AG09309 (cell line): ENCODE data around the gene ABHD11.
"Not testable (repeated sequence)": the region's sequence is repeated elsewhere in the genome, so short reads cannot be mapped to it uniquely, and the experiment has no call there.

Experiments
- DNase-seq: peaks from one replicate; pipeline ENCODE4 v3.0.0-alpha.2; 2010; ENCODE audit warnings: low read depth
- H3K4me3 ChIP-seq: 2 replicates; pipeline ENCODE4 v1.5.1; 2011; ENCODE audit warnings: mild to moderate bottlenecking, low read depth, low read length, moderate library complexity; ENCODE audit not compliant: control insufficient read depth
- TF ChIP-seq, protein P1 (sequence below): IDR thresholded peaks from 2 replicates; pipeline ENCODE4 v1.5.1; 2011; ENCODE audit warnings: mild to moderate bottlenecking, low read depth, low read length, inconsistent platforms; ENCODE audit not compliant: insufficient read depth, control insufficient read depth; ENCODE audit errors: missing control alignments

Gene ABHD11

DNA sequence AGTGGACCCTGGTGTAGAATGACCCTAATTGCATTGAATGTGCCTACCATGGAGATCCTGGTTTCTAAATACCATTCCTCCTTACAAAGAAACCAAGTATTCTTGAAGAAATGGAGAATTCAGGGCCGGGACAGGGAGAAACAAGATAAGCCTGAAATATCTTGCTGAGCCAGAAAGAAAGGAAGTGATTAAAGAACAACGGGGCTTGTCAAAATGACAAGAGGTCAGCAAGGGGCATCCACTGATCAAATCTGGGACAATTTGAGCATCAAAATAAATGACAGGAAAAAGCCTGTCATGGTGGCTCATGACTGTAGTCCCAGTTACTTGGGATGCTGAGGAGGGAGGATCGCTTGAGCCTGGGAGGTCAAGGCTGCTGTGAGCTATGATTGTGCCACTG lies 8.1 kb downstream of the ABHD11 start:
- TF ChIP-seq, protein P1, sequence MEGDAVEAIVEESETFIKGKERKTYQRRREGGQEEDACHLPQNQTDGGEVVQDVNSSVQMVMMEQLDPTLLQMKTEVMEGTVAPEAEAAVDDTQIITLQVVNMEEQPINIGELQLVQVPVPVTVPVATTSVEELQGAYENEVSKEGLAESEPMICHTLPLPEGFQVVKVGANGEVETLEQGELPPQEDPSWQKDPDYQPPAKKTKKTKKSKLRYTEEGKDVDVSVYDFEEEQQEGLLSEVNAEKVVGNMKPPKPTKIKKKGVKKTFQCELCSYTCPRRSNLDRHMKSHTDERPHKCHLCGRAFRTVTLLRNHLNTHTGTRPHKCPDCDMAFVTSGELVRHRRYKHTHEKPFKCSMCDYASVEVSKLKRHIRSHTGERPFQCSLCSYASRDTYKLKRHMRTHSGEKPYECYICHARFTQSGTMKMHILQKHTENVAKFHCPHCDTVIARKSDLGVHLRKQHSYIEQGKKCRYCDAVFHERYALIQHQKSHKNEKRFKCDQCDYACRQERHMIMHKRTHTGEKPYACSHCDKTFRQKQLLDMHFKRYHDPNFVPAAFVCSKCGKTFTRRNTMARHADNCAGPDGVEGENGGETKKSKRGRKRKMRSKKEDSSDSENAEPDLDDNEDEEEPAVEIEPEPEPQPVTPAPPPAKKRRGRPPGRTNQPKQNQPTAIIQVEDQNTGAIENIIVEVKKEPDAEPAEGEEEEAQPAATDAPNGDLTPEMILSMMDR: no peak
- DNase-seq: no peak

DNA sequence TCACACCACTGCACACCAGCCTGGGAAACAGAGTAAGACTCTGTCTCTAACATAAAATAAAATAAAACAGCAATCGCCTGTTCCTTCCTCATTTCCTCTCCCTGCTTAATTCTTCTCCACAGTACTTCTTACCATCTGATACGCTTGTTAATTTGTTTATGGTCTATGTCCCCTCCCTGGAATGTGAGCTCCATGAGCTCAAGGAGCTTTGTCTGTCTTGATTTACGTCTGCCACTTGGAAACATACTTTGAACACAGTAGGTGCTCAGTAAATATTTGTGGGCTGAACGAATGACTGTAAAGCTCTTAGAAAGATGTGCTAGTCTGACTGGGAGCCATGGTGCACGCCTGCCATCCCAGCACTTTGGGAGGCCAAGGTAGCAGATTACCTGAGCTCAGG lies 10.1 kb downstream of the ABHD11 start:
- TF ChIP-seq, protein P1: no peak
- no peak for DNase-seq
- no peak overlapping the region for H3K4me3 ChIP-seq

More for the DNA sequence above, 8.1 kb downstream of the ABHD11 start:
- no peak overlapping the region for H3K4me3 ChIP-seq

DNA sequence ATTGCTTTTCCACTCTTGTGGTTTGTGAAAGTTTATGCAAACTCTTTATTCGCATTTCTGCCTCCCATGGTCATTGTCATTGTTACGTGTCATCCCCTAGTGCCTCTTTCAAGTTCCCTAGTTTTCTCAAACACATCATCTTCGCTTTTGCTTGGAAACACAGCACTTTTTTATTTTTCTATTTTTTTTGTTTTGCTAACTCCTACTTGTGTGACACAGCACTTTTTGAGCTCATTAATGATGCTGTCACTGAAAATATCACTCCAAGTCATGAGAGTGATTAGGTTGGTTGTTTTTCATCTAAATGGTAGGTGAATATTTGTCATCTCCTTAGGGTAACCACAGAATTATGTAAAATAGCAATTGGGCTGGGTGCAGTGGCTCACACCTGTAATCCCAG lies 10.7 kb downstream of the ABHD11 start:
- no peak overlapping the region for H3K4me3 ChIP-seq
- TF ChIP-seq, protein P1: no peak
- no peak for DNase-seq

DNA sequence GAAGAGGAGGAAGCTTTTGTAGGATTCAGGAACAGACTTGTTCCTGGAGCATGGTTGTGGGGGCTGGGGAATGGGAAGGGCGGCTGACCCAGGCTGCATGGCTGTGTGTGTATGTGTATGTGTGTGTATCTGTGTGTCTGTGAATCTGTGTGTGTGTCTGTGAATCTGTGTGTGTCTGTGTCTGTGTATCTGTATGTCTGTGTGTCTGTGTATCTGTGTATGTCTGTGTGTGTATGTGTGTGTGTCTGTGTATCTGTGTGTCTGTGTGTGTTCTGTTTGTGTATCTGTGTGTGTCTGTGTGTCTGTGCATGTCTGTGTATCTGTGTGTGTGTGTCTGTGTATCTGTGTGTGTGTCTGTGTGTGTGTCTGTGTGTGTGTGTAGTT lies 12.5 kb downstream of the ABHD11 start:
- H3K4me3 ChIP-seq: no peak overlapping the region
- no peak for DNase-seq
- TF ChIP-seq, protein P1: no peak

DNA sequence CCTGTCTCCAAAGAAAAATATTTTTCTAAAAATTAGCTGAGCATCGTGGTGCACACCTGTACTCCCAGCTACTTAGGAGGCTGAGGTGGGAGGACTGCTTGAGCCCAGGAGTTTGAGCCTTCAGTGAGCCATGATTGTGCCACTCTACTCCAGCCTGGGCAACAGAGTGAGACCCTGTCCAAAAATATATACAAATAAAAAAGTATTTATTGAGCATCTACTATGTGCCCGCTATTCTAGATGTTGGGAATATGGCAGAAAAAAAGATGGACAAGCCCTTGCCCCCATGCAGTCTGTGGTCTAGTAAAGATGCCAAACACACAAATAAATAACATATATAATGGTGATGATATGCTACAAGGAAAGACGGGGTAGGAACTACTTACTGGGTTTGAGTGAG lies 14.8 kb downstream of the ABHD11 start:
- no peak for DNase-seq
- H3K4me3 ChIP-seq: no peak overlapping the region
- TF ChIP-seq, protein P1: no peak

DNA sequence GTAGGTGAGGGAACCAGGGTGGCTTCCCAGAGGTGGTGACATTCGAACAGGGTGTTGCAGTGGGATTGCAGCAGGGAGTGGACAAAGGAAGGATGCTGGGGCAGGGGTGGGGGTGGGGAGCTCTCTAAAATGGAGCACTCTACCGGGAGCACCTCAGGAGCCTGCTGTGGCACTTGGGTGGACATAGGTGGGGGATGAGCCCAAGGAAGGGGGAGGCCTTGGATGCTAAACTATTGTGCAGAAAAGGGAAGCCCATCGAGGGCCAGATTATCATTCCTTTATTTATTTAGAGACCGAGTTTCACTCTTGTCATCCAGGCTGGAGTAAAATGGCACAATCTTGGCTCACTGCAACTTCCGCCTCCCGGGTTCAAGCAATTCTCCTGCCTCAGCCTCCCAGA lies 15.8 kb downstream of the ABHD11 start:
- TF ChIP-seq, protein P1: no peak
- H3K4me3 ChIP-seq: no peak overlapping the region
- no peak for DNase-seq

DNA sequence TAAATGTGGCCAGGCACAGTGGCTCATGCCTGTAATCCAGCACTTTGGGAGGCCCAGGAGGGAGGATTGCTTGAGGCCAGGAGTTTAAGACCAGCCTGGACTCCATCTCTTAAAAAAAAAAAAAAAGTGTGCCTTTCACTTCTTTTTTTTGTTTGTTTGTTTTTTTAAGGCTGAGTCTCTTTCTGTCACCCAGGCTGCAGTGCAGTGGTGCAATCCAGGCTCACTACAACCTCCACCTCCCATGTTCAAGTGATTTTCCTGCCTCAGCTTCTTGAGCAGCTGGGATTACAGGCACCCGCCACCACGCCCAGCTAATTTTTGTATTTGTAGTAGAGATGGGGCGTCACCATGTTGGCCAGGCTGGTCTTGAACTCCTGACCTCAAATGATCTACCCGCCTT lies 16.4 kb downstream of the ABHD11 start:
- DNase-seq, H3K4me3 ChIP-seq: not testable (repeated sequence)
